Activated CD8-positive, alpha-beta memory T cell treated with anti-CD3 and anti-CD28 coated beads for 1 hour (primary cell): ENCODE results near the gene ZFP90.
"Not testable (repeated sequence)": the region's sequence is repeated elsewhere in the genome, so short reads cannot be mapped to it uniquely, and the experiment has no call there.

Experiments used
- DNase-seq, 2 donors: peaks; one replicate each; pipeline ENCODE4 v3.0.0-alpha.2; 2020; ENCODE audit warnings: low read depth in 1 of 2; ENCODE audit errors: extremely low read depth in 1 of 2

Gene ZFP90

GRCh38 chr16:68517606-68518166, 21.4 kb upstream of the ZFP90 start:
- DNase-seq, result no peak

GRCh38 chr16:68519225-68519745, 19.8 kb upstream of the ZFP90 start:
- no peak for DNase-seq

- DNase-seq, result peak; percentile 73 to 74
These were observed 18.4 kb upstream of the ZFP90 start for GRCh38 chr16:68520649-68521086.

- DNase-seq, result no peak
These were observed 14.8 kb upstream of the ZFP90 start for GRCh38 chr16:68524069-68524820.

- DNase-seq, result no peak
These were observed 12.8 kb upstream of the ZFP90 start for GRCh38 chr16:68526143-68526781.

- no peak for DNase-seq
These were observed 12.3 kb upstream of the ZFP90 start for GRCh38 chr16:68526782-68527145.

- no peak for DNase-seq
These were observed 10.9 kb upstream of the ZFP90 start for GRCh38 chr16:68528233-68528632.

GRCh38 chr16:68528686-68529379, 10.3 kb upstream of the ZFP90 start:
- DNase-seq, result peak; percentile 76 to 81

- no peak for DNase-seq
These were observed 9.5 kb upstream of the ZFP90 start for GRCh38 chr16:68529608-68529930.

GRCh38 chr16:68529931-68530701, 9.0 kb upstream of the ZFP90 start:
- DNase-seq, result peak; percentile 77 to 82

- DNase-seq, result no peak
These were observed 5.2 kb upstream of the ZFP90 start for GRCh38 chr16:68533937-68534336.

GRCh38 chr16:68535331-68535730, 3.8 kb upstream of the ZFP90 start:
- DNase-seq, result no peak

GRCh38 chr16:68539711-68540239, 684 bp downstream of the ZFP90 start:
- DNase-seq, result no peak

- DNase-seq, result no peak
These were observed 9.9 kb downstream of the ZFP90 start for GRCh38 chr16:68548947-68549346.

- no peak for DNase-seq
These were observed 14.1 kb downstream of the ZFP90 start for GRCh38 chr16:68553186-68553585.

- not testable (repeated sequence) for DNase-seq
These were observed 21.2 kb downstream of the ZFP90 start for GRCh38 chr16:68560341-68560740.

GRCh38 chr16:68563631-68564381, 24.7 kb downstream of the ZFP90 start:
- no peak for DNase-seq

GRCh38 chr16:68564382-68564985, 25.4 kb downstream of the ZFP90 start:
- DNase-seq, result no peak

- no peak for DNase-seq
These were observed 35.4 kb downstream of the ZFP90 start for GRCh38 chr16:68574479-68574878.
